Astrocyte (in vitro differentiated cells and primary cell): ENCODE measurements around the gene SCYL1. TPM values are rescaled to one million over a fixed set of nuclear protein-coding genes. Genes with fewer than 3 reads are reported as not detected.

Source experiments
- DNase-seq: peaks from one replicate; pipeline ENCODE4 v3.0.0-alpha.2; 2010; ENCODE audit warnings: low read depth
- FAIRE-seq: peaks from 2 replicates; lab custom pipeline; 2011; peaks lifted over from hg19 to GRCh38; lab: Jason Lieb, UNC
- H2AFZ ChIP-seq: 2 replicates; pipeline ENCODE4 v1.6.0; 2012; ENCODE audit warnings: low read depth, low read length, inconsistent platforms
- H3K27ac ChIP-seq: 2 replicates; pipeline ENCODE4 v1.5.1; 2011; ENCODE audit warnings: low read depth, low read length, inconsistent platforms
- H3K27me3 ChIP-seq: 2 replicates; pipeline ENCODE4 v1.6.0; 2011; ENCODE audit warnings: low read length, inconsistent platforms; ENCODE audit not compliant: insufficient read depth
- H3K36me3 ChIP-seq: 2 replicates; pipeline ENCODE4 v1.5.1; 2011; ENCODE audit warnings: low read length, inconsistent platforms; ENCODE audit not compliant: insufficient read depth
- H3K4me1 ChIP-seq: 2 replicates; pipeline ENCODE4 v1.5.1; 2011; ENCODE audit warnings: low read length, inconsistent platforms; ENCODE audit not compliant: insufficient read depth
- H3K4me2 ChIP-seq: 2 replicates; pipeline ENCODE4 v1.6.0; 2012; ENCODE audit warnings: low read length, inconsistent platforms
- H3K4me3 ChIP-seq: 2 replicates; pipeline ENCODE4 v1.5.1; 2011; ENCODE audit warnings: low read depth, mild to moderate bottlenecking, low read length, inconsistent platforms; ENCODE audit not compliant: insufficient read depth
- H3K79me2 ChIP-seq: 2 replicates; pipeline ENCODE4 v1.6.0; 2012; ENCODE audit warnings: mild to moderate bottlenecking, low read length, inconsistent platforms; ENCODE audit not compliant: insufficient read depth
- H3K9ac ChIP-seq: 2 replicates; pipeline ENCODE4 v1.6.0; 2012; ENCODE audit warnings: mild to moderate bottlenecking, low read length, inconsistent platforms
- H3K9me3 ChIP-seq: 2 replicates; pipeline ENCODE4 v1.5.1; 2012; ENCODE audit warnings: low read depth, mild to moderate bottlenecking, low read length, inconsistent platforms; ENCODE audit not compliant: insufficient read depth
- H4K20me1 ChIP-seq: 2 replicates; pipeline ENCODE4 v1.6.0; 2012; ENCODE audit warnings: low read length, inconsistent platforms; ENCODE audit not compliant: insufficient read depth
- H3K27ac Mint-ChIP-seq: one replicate; pipeline ENCODE4 v1.8.0; 2021; ENCODE audit warnings: mild to moderate bottlenecking, mixed read lengths; ENCODE audit not compliant: unreplicated experiment
- H3K27me3 Mint-ChIP-seq: one replicate; pipeline ENCODE4 v1.8.0; 2021; ENCODE audit warnings: low read depth, mixed read lengths; ENCODE audit not compliant: unreplicated experiment
- H3K36me3 Mint-ChIP-seq: one replicate; pipeline ENCODE4 v1.8.0; 2021; ENCODE audit warnings: low read depth, mixed read lengths; ENCODE audit not compliant: unreplicated experiment
- H3K4me1 Mint-ChIP-seq: one replicate; pipeline ENCODE4 v1.8.0; 2021; ENCODE audit warnings: low read depth, mixed read lengths; ENCODE audit not compliant: unreplicated experiment
- H3K4me3 Mint-ChIP-seq: one replicate; pipeline ENCODE4 v1.8.0; 2021; ENCODE audit warnings: mild to moderate bottlenecking, moderate library complexity, mixed read lengths; ENCODE audit not compliant: unreplicated experiment
- H3K9me3 Mint-ChIP-seq: one replicate; pipeline ENCODE4 v1.8.0; 2021; ENCODE audit warnings: mild to moderate bottlenecking, mixed read lengths; ENCODE audit not compliant: unreplicated experiment
- CTCF ChIP-seq: IDR thresholded peaks from 2 replicates; pipeline ENCODE4 v1.5.1; 2011; ENCODE audit warnings: low read depth, mild to moderate bottlenecking, inconsistent platforms, low read length, moderate library complexity; ENCODE audit not compliant: insufficient read depth
- EZH2 ChIP-seq: IDR thresholded peaks from 2 replicates; pipeline ENCODE4 v1.6.1; 2012; ENCODE audit warnings: mild to moderate bottlenecking, low read length, inconsistent platforms; ENCODE audit not compliant: insufficient read depth
- total RNA-seq: library from RNA; stranded (reverse); gene quantifications from 2 replicates; pipeline ENCODE4 v1.2.1, GENCODE V29; 2021

The SCYL1 gene
- total RNA-seq, 1 donor from 2014 or later: 106 TPM

GRCh38 chr11:65586247-65586630 is 61.4 kb downstream of the SCYL1 start:
- Histone ChIP-seq H3K79me2 (no peaks in the 10 kb centered on the region), H3K27ac (no peak overlapping the region), H3K9me3 (no peaks in the 10 kb centered on the region), H3K36me3 (no peaks in the 10 kb centered on the region), H3K4me2 (no peak overlapping the region), H4K20me1 (peaks cover 37% of the 10 kb centered on the region), H3K4me3 (no peak overlapping the region), H2AFZ (no peak overlapping the region), H3K27me3 (peaks cover 5% of the 10 kb centered on the region), H3K9ac (no peak overlapping the region), H3K4me1 (peaks cover 7% of the 10 kb centered on the region)
- Mint-ChIP-seq H3K9me3 (peaks cover 3% of the 10 kb centered on the region), H3K4me3 (no peak overlapping the region), H3K27me3 (peaks cover 46% of the 10 kb centered on the region), H3K4me1 (peaks cover 6% of the 10 kb centered on the region), H3K27ac (peak overlapping the region; percentile 58), H3K36me3 (peaks cover 11% of the 10 kb centered on the region)
- no peak for DNase-seq
- no peak for FAIRE-seq
- no peak for TF ChIP-seq CTCF
- TF ChIP-seq EZH2: no peak

DNA sequence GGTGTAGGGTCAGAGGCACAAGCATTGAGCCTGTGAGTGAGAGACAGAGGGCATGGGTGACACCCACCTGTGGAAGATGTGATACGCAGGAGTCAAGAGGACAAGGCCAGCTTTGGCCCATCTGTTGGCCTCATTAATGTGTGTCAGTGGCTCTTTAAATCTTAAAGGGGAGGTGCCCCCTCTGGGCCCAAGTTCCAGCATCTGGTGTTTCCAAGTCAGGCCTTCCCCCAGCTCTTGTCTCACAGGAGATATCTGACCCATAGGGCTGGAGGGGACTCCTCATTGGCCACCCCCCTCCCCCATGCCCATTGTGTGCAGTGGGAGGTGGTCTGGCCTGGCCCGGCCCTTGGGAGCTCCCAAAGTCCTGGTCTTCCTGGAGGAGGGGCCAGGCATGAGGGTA is 61.8 kb downstream of the SCYL1 start:
- FAIRE-seq (no peak), DNase-seq (no peak)
- peaks cover 5% of the 10 kb centered on the region for H3K27me3 ChIP-seq
- H3K36me3 ChIP-seq: no peaks in the 10 kb centered on the region
- no peak overlapping the region for H3K9ac ChIP-seq
- H3K4me1 ChIP-seq: peaks cover 8% of the 10 kb centered on the region
- TF ChIP-seq CTCF (no peak), EZH2 (no peak)
- H2AFZ ChIP-seq: no peak overlapping the region
- H3K79me2 ChIP-seq: no peaks in the 10 kb centered on the region
- Mint-ChIP-seq H3K4me1 (peaks cover 6% of the 10 kb centered on the region), H3K27me3 (peaks cover 44% of the 10 kb centered on the region), H3K27ac (peak overlapping the region; percentile 58), H3K4me3 (no peak overlapping the region), H3K9me3 (peaks cover 3% of the 10 kb centered on the region), H3K36me3 (peaks cover 10% of the 10 kb centered on the region)
- H3K4me3 ChIP-seq: no peak overlapping the region
- H4K20me1 ChIP-seq: peaks cover 37% of the 10 kb centered on the region
- no peak overlapping the region for H3K27ac ChIP-seq
- no peak overlapping the region for H3K4me2 ChIP-seq
- H3K9me3 ChIP-seq: no peaks in the 10 kb centered on the region

Other genes with a start within 250 kb of the SCYL1 start
- gene CDC42EP2, start 210.2 kb upstream of the SCYL1 start, total RNA-seq: 23.0 and 26.7 TPM in 2 replicates
- gene DPF2, start 191.2 kb upstream of the SCYL1 start, total RNA-seq: 58.5 and 66.4 TPM in 2 replicates
- gene TIGD3, start 170.3 kb upstream of the SCYL1 start, total RNA-seq: 0.20 and 0.29 TPM in 2 replicates
- 1.9 and 2.6 TPM in 2 replicates for gene SLC25A45, start 142.4 kb upstream of the SCYL1 start, total RNA-seq
- 61.2 and 76.3 TPM in 2 replicates for gene FRMD8, start 138.4 kb upstream of the SCYL1 start, total RNA-seq
- gene NEAT1, start 102.3 kb upstream of the SCYL1 start, total RNA-seq: 202 and 317 TPM in 2 replicates
- gene MALAT1, start 26.0 kb upstream of the SCYL1 start, total RNA-seq: 7,772 and 8,991 TPM in 2 replicates
- gene LTBP3, start 33.3 kb downstream of the SCYL1 start, total RNA-seq: 33.2 and 36.5 TPM in 2 replicates
- gene ZNRD2, start 45.4 kb downstream of the SCYL1 start, total RNA-seq: 40.4 and 45.1 TPM in 2 replicates
- gene FAM89B, start 47.5 kb downstream of the SCYL1 start, total RNA-seq: 45.2 and 47.5 TPM in 2 replicates
- gene EHBP1L1, start 51.0 kb downstream of the SCYL1 start, total RNA-seq: 9.4 and 10.1 TPM in 2 replicates
- 0.84 TPM in 1 of 2 replicates, not detected in the other for gene KCNK7, start 70.7 kb downstream of the SCYL1 start, total RNA-seq
- 55.4 and 61.3 TPM in 2 replicates for gene MAP3K11, start 89.1 kb downstream of the SCYL1 start, total RNA-seq
- 45.6 and 51.2 TPM in 2 replicates for gene PCNX3, start 90.7 kb downstream of the SCYL1 start, total RNA-seq
- gene SIPA1, start 113.0 kb downstream of the SCYL1 start, total RNA-seq: 19.0 and 26.7 TPM in 2 replicates
- gene RELA, start 137.8 kb downstream of the SCYL1 start, total RNA-seq: 62.2 and 68.9 TPM in 2 replicates
- gene KAT5, start 187.2 kb downstream of the SCYL1 start, total RNA-seq: 26.8 and 31.4 TPM in 2 replicates
- 24.7 and 25.0 TPM in 2 replicates for gene RNASEH2C, start 195.7 kb downstream of the SCYL1 start, total RNA-seq